K562 (cell line): ENCODE data around the gene TTLL4. TPM values are rescaled to one million over a fixed set of nuclear protein-coding genes. Genes with fewer than 3 reads are reported as not detected.

ENCODE experiments used
- ATAC-seq: fragments of 200-7000 bp; cut with Tn5 transposase; 3 replicates; pipeline ENCODE4 v1.9.1; 2020; ENCODE audit warnings: moderate library complexity
- BruUV-seq: library from RNA; stranded (reverse); fragments of 400-500 nt; replicated peaks from 2 replicates; lab custom pipeline; 2021; lab: Mats Ljungman, UMichigan
- CTCF ChIA-PET: fragments of 300-600 bp; formaldehyde crosslinking; extraction: SDS; loops from one replicate; lab custom pipeline; 2021; ENCODE audit warnings: low intra/inter-chr PET ratio; lab: Yijun Ruan, JAX
- POLR2A ChIA-PET: fragments of 300-600, 350-650 bp; sonication (Branson Sonifier 250); formaldehyde crosslinking; extraction: SDS; loops from one replicate; lab custom pipeline; 2021; ENCODE audit warnings: antibody characterized with exemption, inconsistent platforms; lab: Yijun Ruan, JAX
- DNase-seq, 4 experiments: peaks; one replicate each; pipeline versions ENCODE4 v3.0.0 to v3.0.0-alpha.2; 2011 to 2018; ENCODE audit warnings: low spot score in 3 of 4, mixed read lengths in 3 of 4; ENCODE audit errors: extremely low read depth in 1 of 4
- FAIRE-seq: peaks from 2 replicates; lab custom pipeline; 2011; peaks lifted over from hg19 to GRCh38; lab: Jason Lieb, UNC
- H2AFZ ChIP-seq: 2 replicates; pipeline ENCODE4 v1.6.0; 2011; ENCODE audit warnings: low read depth, low read length, control low read depth, inconsistent platforms
- H3K27ac ChIP-seq: fragments of 200-600 bp; 3 replicates; pipeline ENCODE4 v1.8.0; 2011; ENCODE audit warnings: low read depth, mild to moderate bottlenecking, control low read depth, inconsistent platforms, low read length, moderate library complexity, mixed read lengths; ENCODE audit errors: extremely low read depth
- H3K27me3 ChIP-seq, 2 experiments: fragments of 300-600 bp in 1 of 2; 2 replicates in 1 of 2; 3 replicates in 1 of 2; pipeline versions ENCODE4 v1.6.0 to v1.8.0; 2011; ENCODE audit warnings: inconsistent platforms in 2 of 2, low read length in 2 of 2, mild to moderate bottlenecking in 1 of 2, mixed read lengths in 1 of 2, moderate library complexity in 1 of 2; ENCODE audit not compliant: control insufficient read depth in 2 of 2, insufficient read depth in 2 of 2
- H3K36me3 ChIP-seq: fragments of 300-600 bp; 3 replicates; pipeline ENCODE4 v1.8.0; 2011; ENCODE audit warnings: mild to moderate bottlenecking, low read length, inconsistent platforms; ENCODE audit not compliant: control insufficient read depth, insufficient read depth
- H3K4me1 ChIP-seq, 2 experiments: fragments of 200-600 bp in 1 of 2; replicated peaks in 1 of 2; 2 replicates in 1 of 2; 3 replicates in 1 of 2; pipeline versions ENCODE4 v1.5.1 to v1.8.0; 2011; ENCODE audit warnings: inconsistent platforms in 2 of 2, low read length in 2 of 2, mild to moderate bottlenecking in 1 of 2, mixed read lengths in 1 of 2, moderate library complexity in 1 of 2; ENCODE audit not compliant: control insufficient read depth in 2 of 2, insufficient read depth in 2 of 2
- H3K4me2 ChIP-seq: 2 replicates; pipeline ENCODE4 v1.6.1; 2011; ENCODE audit warnings: low read length, control low read depth, inconsistent platforms, mixed read lengths; ENCODE audit not compliant: insufficient read depth
- H3K4me3 ChIP-seq: fragments of 200-600 bp; sonication (generic), shearing (Covaris generic); 2 replicates; pipeline ENCODE4 v1.5.1; 2016; ENCODE audit warnings: control low read depth, inconsistent platforms
- H3K79me2 ChIP-seq: fragments of 200-600 bp; 3 replicates; pipeline ENCODE4 v1.8.0; 2011; ENCODE audit warnings: low read length, inconsistent platforms; ENCODE audit not compliant: control insufficient read depth, insufficient read depth
- H3K9ac ChIP-seq, 2 experiments: 2 replicates each; pipeline versions ENCODE4 v1.6.0 to v1.6.1; 2011; ENCODE audit warnings: low read depth in 2 of 2, low read length in 2 of 2, control low read depth in 1 of 2, inconsistent platforms in 1 of 2, mild to moderate bottlenecking in 1 of 2, mixed read lengths in 1 of 2; ENCODE audit not compliant: insufficient read depth in 1 of 2
- H3K9me1 ChIP-seq: one replicate; pipeline ENCODE4 v1.6.0; 2011; ENCODE audit warnings: inconsistent platforms, mild to moderate bottlenecking, low read length, moderate library complexity; ENCODE audit not compliant: control insufficient read depth, insufficient read depth
- H3K9me3 ChIP-seq: replicated peaks from 2 replicates; pipeline ENCODE4 v1.5.1; 2011; ENCODE audit warnings: low read depth, low read length, inconsistent platforms; ENCODE audit not compliant: control insufficient read depth, insufficient read depth
- H4K20me1 ChIP-seq: replicated peaks from 2 replicates; pipeline ENCODE4 v1.6.1; 2011; ENCODE audit warnings: low read length, inconsistent platforms, mixed read lengths; ENCODE audit not compliant: control insufficient read depth, insufficient read depth
- ATF7 ChIP-seq: fragments of 450-650 bp; IDR thresholded peaks from 2 replicates; pipeline ENCODE4 v1.7.1; 2014; ENCODE audit warnings: mild to moderate bottlenecking, moderate library complexity
- CTCFL ChIP-seq: IDR thresholded peaks from 2 replicates; pipeline ENCODE4 v1.6.1; 2011; ENCODE audit warnings: borderline replicate concordance, low read depth, mild to moderate bottlenecking, moderate library complexity, low read length; ENCODE audit not compliant: insufficient read depth, poor library complexity, severe bottlenecking
- GTF3C2 ChIP-seq: IDR thresholded peaks from 3 replicates; pipeline ENCODE4 v1.6.1; 2011; ENCODE audit warnings: borderline replicate concordance, mild to moderate bottlenecking, moderate library complexity; ENCODE audit not compliant: insufficient read length; ENCODE audit errors: extremely low read depth
- HMGXB4 ChIP-seq: sonication (generic); formaldehyde crosslinking; IDR thresholded peaks from 2 replicates; pipeline ENCODE4 v1.8.1; 2023; ENCODE audit warnings: mild to moderate bottlenecking, missing genetic modification reagents
- HNRNPUL1 ChIP-seq: fragments of 200-400 bp; formaldehyde crosslinking; IDR thresholded peaks from 2 replicates; pipeline ENCODE4 v1.6.1; 2017; ENCODE audit warnings: low read length
- KHSRP ChIP-seq: fragments of 450-650 bp; IDR thresholded peaks from 2 replicates; pipeline ENCODE4 v1.6.1; 2017
- RBM39 ChIP-seq: fragments of 200-400 bp; formaldehyde crosslinking; optimal IDR thresholded peaks from 2 replicates; pipeline ENCODE3; 2018; ENCODE audit warnings: low read depth, low read length
- SRSF1 ChIP-seq: fragments of 200-400 bp; formaldehyde crosslinking; IDR thresholded peaks from 2 replicates; pipeline ENCODE4 v1.6.1; 2017; ENCODE audit warnings: mild to moderate bottlenecking, low read depth, low read length, moderate library complexity
- THAP12 ChIP-seq: fragments of 250-450 bp; sonication (Bioruptor Pico); IDR thresholded peaks from 2 replicates; pipeline ENCODE4 v1.9.0; 2021; ENCODE audit warnings: mild to moderate bottlenecking, inconsistent platforms
- TRIM28 ChIP-seq: fragments of 450-650 bp; IDR thresholded peaks from 2 replicates; pipeline ENCODE4 v1.6.1; 2017
- ZBTB26 ChIP-seq: fragments of 450-650 bp; formaldehyde crosslinking; IDR thresholded peaks from 2 replicates; pipeline ENCODE4 v1.4.0; 2022; ENCODE audit warnings: missing genetic modification characterization
- ZNF583 ChIP-seq: fragments of 250-450 bp; sonication (Bioruptor Pico); IDR thresholded peaks from 2 replicates; pipeline ENCODE4 v1.4.0; 2020
- ZNF696 ChIP-seq: fragments of 250-450 bp; sonication (Bioruptor Pico); conservative IDR thresholded peaks from 2 replicates; pipeline ENCODE4 v1.4.0; 2020; ENCODE audit warnings: mild to moderate bottlenecking, moderate library complexity
- WGBS: fragments of 100-300 bp; shearing (Covaris generic); methylation state at CpG from one replicate; pipeline ENCODE4 v1.1.6; 2016; ENCODE audit warnings: low coverage, mixed read lengths; ENCODE audit not compliant: insufficient coverage; ENCODE audit errors: missing lambda C conversion rate; 5-methylcytosine and 5-hydroxymethylcytosine counted together
- in situ Hi-C: fragments of 300-500 bp; cut with MboI; formaldehyde crosslinking; loops from 4 replicates; pipeline ENCODE4 v1.15.0; 2018; ENCODE audit warnings: inconsistent platforms, mixed read lengths
- intact Hi-C: fragments of 100-400 bp; cut with micrococcal nuclease; formaldehyde crosslinking; loops from 2 replicates; pipeline ENCODE4 v1.14.2; 2022
- polyA plus RNA-seq, 8 experiments: library from polyadenylated mRNA; depleted of rRNA in 4 of 8; stranded (reverse) in 5 of 8; unstranded in 3 of 8; fragments of >200 nt; fragmentation: Nextera tagmentation in 2 of 8; fragmentation: Illumina TruSeq in 1 of 8; extraction: Ambion mirVana in 2 of 8; extraction: Trizol in 1 of 8; gene quantifications; 2 replicates each; pipeline versions ENCODE4 v1.2.1 to v1.2.3, GENCODE V29; 2011 to 2014; ENCODE audit warnings: inconsistent platforms in 1 of 8, missing spikeins in 1 of 8
- total RNA-seq, 7 experiments: library from RNA; depleted of rRNA in 6 of 7; stranded (reverse); fragments of >200 nt in 6 of 7; fragmentation: Illumina TruSeq in 2 of 7; extraction: Trizol in 2 of 7; gene quantifications; 2 replicates each; pipeline versions ENCODE4 v1.2.1 to v1.2.3, GENCODE V29; 2011 to 2021; ENCODE audit warnings: low replicate concordance in 1 of 7

The TTLL4 gene
- total and polyA plus RNA-seq, 9 of the 15 experiments (the other 6 are each of a cell fraction or from before 2014, with no cell fraction given): 12.6 to 67.5 (median 24.5) TPM

- no peaks in the 10 kb centered on the region for H4K20me1 ChIP-seq
- H3K36me3 ChIP-seq: no peaks in the 10 kb centered on the region
- H3K4me2 ChIP-seq: no peak overlapping the region
- H3K4me1 ChIP-seq: no peaks in the 10 kb centered on the region; a peak in 2 of 5 replicates
- CTCF ChIA-PET: no interaction called here
- intact Hi-C loops (no loop called here), in situ Hi-C loops (no loop called here)
- no peak overlapping the region for H3K27ac ChIP-seq
- no peak overlapping the region for H2AFZ ChIP-seq
- H3K9ac ChIP-seq: no peak overlapping the region
- DNase-seq: no peak
- no peaks in the 10 kb centered on the region for H3K9me1 ChIP-seq
- H3K9me3 ChIP-seq: 0 out of 2 replicates have a peak, but pooled peaks cover 2% of the 10 kb centered on the region
- 0% methylated on average over 1 of the region's 1 CpG for WGBS
- BruUV-seq: no TSS peak
- no peak overlapping the region for H3K4me3 ChIP-seq
- no peaks in the 10 kb centered on the region for H3K79me2 ChIP-seq
- POLR2A ChIA-PET: no interaction called here
- FAIRE-seq: no peak
- no peak for ATAC-seq
- peaks cover 0 to 3% of the 10 kb centered on the region in 2 experiments; a peak in 2 of 5 replicates for H3K27me3 ChIP-seq
- TF ChIP-seq HMGXB4: no peak
- no peak for TF ChIP-seq ZNF583 (CRISPR knock-in tag)
- no peak for TF ChIP-seq TRIM28
- TF ChIP-seq GTF3C2: no peak
- no peak for TF ChIP-seq ZBTB26 (CRISPR knock-in tag)
- TF ChIP-seq RBM39: no peak
- no peak for TF ChIP-seq SRSF1
- no peak for TF ChIP-seq ZNF696
- TF ChIP-seq CTCFL: no peak
- TF ChIP-seq HNRNPUL1: no peak
- no peak for TF ChIP-seq ATF7
- TF ChIP-seq THAP12 (CRISPR knock-in tag): no peak
- TF ChIP-seq KHSRP: no peak
Observed at GRCh38 chr2:218804817-218805216, 94.2 kb downstream of the TTLL4 start.
